Measurements from ENCODE around the gene CHP1.
"Not testable (repeated sequence)": the region's sequence is repeated elsewhere in the genome, so short reads cannot be mapped to it uniquely, and the experiment has no call there.

CHP1 gene

GRCh38 chr15:41256577-41257038, 25.5 kb downstream of the CHP1 start:
- no peak for DNase-seq (ENCODE audit: low spot score)

GRCh38 chr15:41258750-41259471, 27.8 kb downstream of the CHP1 start:
- peak; percentile 18 for DNase-seq (ENCODE audit: low spot score)

GRCh38 chr15:41259546-41260189, 28.6 kb downstream of the CHP1 start:
- no peak for DNase-seq (ENCODE audit: low spot score)

GRCh38 chr15:41260924-41261323, 29.9 kb downstream of the CHP1 start:
- DNase-seq (ENCODE audit: low spot score) = not testable (repeated sequence)

GRCh38 chr15:41262571-41262970, 31.5 kb downstream of the CHP1 start:
- no peak for DNase-seq (ENCODE audit: low spot score)

GRCh38 chr15:41263891-41264351, 32.9 kb downstream of the CHP1 start:
- DNase-seq (ENCODE audit: low spot score) = no peak

GRCh38 chr15:41269887-41270286, 38.8 kb downstream of the CHP1 start:
- no peak for DNase-seq (ENCODE audit: low spot score)

- DNase-seq (ENCODE audit: low spot score) = no peak
Measured at GRCh38 chr15:41276831-41277230, 45.8 kb downstream of the CHP1 start.

GRCh38 chr15:41278319-41278718, 47.3 kb downstream of the CHP1 start:
- no peak for DNase-seq (ENCODE audit: low spot score)

GRCh38 chr15:41279535-41280283, 48.6 kb downstream of the CHP1 start:
- DNase-seq (ENCODE audit: low spot score) = no peak

GRCh38 chr15:41281236-41281635, 50.2 kb downstream of the CHP1 start:
- peak; percentile 89 for DNase-seq (ENCODE audit: low spot score)

GRCh38 chr15:41282436-41282835, 51.4 kb downstream of the CHP1 start:
- not testable (repeated sequence) for DNase-seq (ENCODE audit: low spot score)

GRCh38 chr15:41282980-41283652, 52.0 kb downstream of the CHP1 start:
- DNase-seq (ENCODE audit: low spot score) = not testable (repeated sequence)

GRCh38 chr15:41283653-41284426, 52.8 kb downstream of the CHP1 start:
- peak; percentile 99 for DNase-seq (ENCODE audit: low spot score)

- peak; percentile 66 for DNase-seq (ENCODE audit: low spot score)
Measured at GRCh38 chr15:41284427-41285177, 53.5 kb downstream of the CHP1 start.

- no peak for DNase-seq (ENCODE audit: low spot score)
Measured at GRCh38 chr15:41285285-41285684, 54.2 kb downstream of the CHP1 start.

- peak; percentile 67 for DNase-seq (ENCODE audit: low spot score)
Measured at GRCh38 chr15:41286665-41287333, 55.7 kb downstream of the CHP1 start.

- peak; percentile 60 for DNase-seq (ENCODE audit: low spot score)
Measured at GRCh38 chr15:41288464-41288863, 57.4 kb downstream of the CHP1 start.

- no peak for DNase-seq (ENCODE audit: low spot score)
Measured at GRCh38 chr15:41289953-41290352, 58.9 kb downstream of the CHP1 start.

GRCh38 chr15:41291065-41291631, 60.1 kb downstream of the CHP1 start:
- no peak for DNase-seq (ENCODE audit: low spot score)
